PC-9 (cell line): ENCODE measurements around the gene AQP2. TPM values are rescaled to one million over a fixed set of nuclear protein-coding genes. Genes with fewer than 3 reads are reported as not detected.

Source experiments
- BruUV-seq: library from RNA; stranded (reverse); fragments of 400-500 nt; replicated peaks from 2 replicates; lab custom pipeline; 2021; lab: Mats Ljungman, UMichigan
- CTCF ChIA-PET: fragments of 300-600 bp; sonication (Branson Sonifier 250); formaldehyde crosslinking; loops from one replicate; lab custom pipeline; 2022; ENCODE audit warnings: antibody characterized with exemption; lab: Charles Lee
- POLR2A ChIA-PET: fragments of 300-600 bp; sonication (Branson Sonifier 250); formaldehyde crosslinking; loops from one replicate; lab custom pipeline; 2022; ENCODE audit warnings: antibody characterized with exemption; ENCODE audit not compliant: unreplicated experiment; lab: Charles Lee
- DNase-seq, 2 experiments: peaks; one replicate each; pipeline versions ENCODE4 v3.0.0 to v3.0.0-alpha.2; 2015 to 2022; ENCODE audit warnings: mixed read lengths in 1 of 2
- H2AFZ ChIP-seq: fragments of 200-600 bp; sonication (generic); 2 replicates; pipeline ENCODE4 v1.8.1; 2017; ENCODE audit warnings: antibody characterized with exemption
- H3F3A ChIP-seq: fragments of 200-600 bp; sonication (generic); 2 replicates; pipeline ENCODE4 v1.8.1; 2017; ENCODE audit warnings: antibody characterized with exemption, mild to moderate bottlenecking, low read depth; ENCODE audit not compliant: insufficient read depth
- H3K27ac ChIP-seq: fragments of 200-600 bp; sonication (generic); 2 replicates; pipeline ENCODE4 v1.6.1; 2016; ENCODE audit warnings: mixed run types
- H3K27me3 ChIP-seq: fragments of 200-600 bp; sonication (generic); 2 replicates; pipeline ENCODE4 v1.6.1; 2016; ENCODE audit warnings: low read depth, mixed run types; ENCODE audit not compliant: insufficient read depth
- H3K36me3 ChIP-seq: fragments of 200-600 bp; sonication (generic); 2 replicates; pipeline ENCODE4 v1.6.1; 2016; ENCODE audit warnings: low read depth, mixed run types
- H3K4me1 ChIP-seq: fragments of 200-600 bp; sonication (generic); replicated peaks from 2 replicates; pipeline ENCODE4 v1.6.1; 2016; ENCODE audit warnings: mixed run types; ENCODE audit not compliant: insufficient read depth
- H3K4me2 ChIP-seq: fragments of 200-600 bp; sonication (generic); 2 replicates; pipeline ENCODE4 v1.6.1; 2017; ENCODE audit warnings: mixed run types
- H3K4me3 ChIP-seq: fragments of 200-600 bp; sonication (generic); 2 replicates; pipeline ENCODE4 v1.6.1; 2016; ENCODE audit warnings: mixed run types
- H3K79me2 ChIP-seq: fragments of 200-600 bp; sonication (generic); 2 replicates; pipeline ENCODE4 v1.6.1; 2017; ENCODE audit warnings: low read depth, mixed run types
- H3K9me2 ChIP-seq: fragments of 200-600 bp; sonication (generic); 2 replicates; pipeline ENCODE4 v1.8.1; 2017; ENCODE audit warnings: mild to moderate bottlenecking; ENCODE audit not compliant: insufficient read depth
- H3K9me3 ChIP-seq: fragments of 200-600 bp; sonication (generic); 2 replicates; pipeline ENCODE4 v1.8.1; 2016; ENCODE audit warnings: low read depth; ENCODE audit not compliant: insufficient read depth
- H4K20me1 ChIP-seq: fragments of 200-600 bp; sonication (generic); 2 replicates; pipeline ENCODE4 v1.8.1; 2017; ENCODE audit not compliant: insufficient read depth
- EZH2 ChIP-seq: fragments of 200-600 bp; sonication (generic); IDR thresholded peaks from 2 replicates; pipeline ENCODE4 v1.8.0; 2017; ENCODE audit warnings: antibody characterized with exemption, low read depth
- intact Hi-C: fragments of 100-400 bp; cut with micrococcal nuclease; formaldehyde crosslinking; loops from one replicate; pipeline ENCODE4 v1.10.0; 2022; ENCODE audit not compliant: unreplicated experiment
- total RNA-seq: library from RNA; stranded (reverse); gene quantifications from 2 replicates; pipeline ENCODE4 v1.2.3, GENCODE V29; 2021
- TF ChIP-seq, protein P1 (sequence below): fragments of 200-600 bp; sonication (generic); conservative IDR thresholded peaks from 2 replicates; pipeline ENCODE4 v1.6.1; 2017; ENCODE audit warnings: mixed run types, antibody characterized with exemption, mild to moderate bottlenecking, moderate library complexity

The AQP2 gene
- total RNA-seq, 1 experiment from 2014 or later: not detected

- no peaks in the 10 kb centered on the region for H3K9me2 ChIP-seq
- TF ChIP-seq, protein P1, sequence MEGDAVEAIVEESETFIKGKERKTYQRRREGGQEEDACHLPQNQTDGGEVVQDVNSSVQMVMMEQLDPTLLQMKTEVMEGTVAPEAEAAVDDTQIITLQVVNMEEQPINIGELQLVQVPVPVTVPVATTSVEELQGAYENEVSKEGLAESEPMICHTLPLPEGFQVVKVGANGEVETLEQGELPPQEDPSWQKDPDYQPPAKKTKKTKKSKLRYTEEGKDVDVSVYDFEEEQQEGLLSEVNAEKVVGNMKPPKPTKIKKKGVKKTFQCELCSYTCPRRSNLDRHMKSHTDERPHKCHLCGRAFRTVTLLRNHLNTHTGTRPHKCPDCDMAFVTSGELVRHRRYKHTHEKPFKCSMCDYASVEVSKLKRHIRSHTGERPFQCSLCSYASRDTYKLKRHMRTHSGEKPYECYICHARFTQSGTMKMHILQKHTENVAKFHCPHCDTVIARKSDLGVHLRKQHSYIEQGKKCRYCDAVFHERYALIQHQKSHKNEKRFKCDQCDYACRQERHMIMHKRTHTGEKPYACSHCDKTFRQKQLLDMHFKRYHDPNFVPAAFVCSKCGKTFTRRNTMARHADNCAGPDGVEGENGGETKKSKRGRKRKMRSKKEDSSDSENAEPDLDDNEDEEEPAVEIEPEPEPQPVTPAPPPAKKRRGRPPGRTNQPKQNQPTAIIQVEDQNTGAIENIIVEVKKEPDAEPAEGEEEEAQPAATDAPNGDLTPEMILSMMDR: no peak
- no peak for TF ChIP-seq EZH2
- no peak overlapping the region for H3K4me3 ChIP-seq
- intact Hi-C loops: no loop called here
- H4K20me1 ChIP-seq: no peaks in the 10 kb centered on the region
- H3K36me3 ChIP-seq: no peaks in the 10 kb centered on the region
- peaks cover 6% of the 10 kb centered on the region for H3K27me3 ChIP-seq
- H3K79me2 ChIP-seq: no peaks in the 10 kb centered on the region
- no peak for DNase-seq
- ChIA-PET CTCF (interaction anchor here (0.6 kb wide), 1 partner anchor 233 kb away, joined by 3 read pairs; the partner anchor contains the start of gene TMBIM6), POLR2A (no interaction called here)
- H3K9me3 ChIP-seq: no peaks in the 10 kb centered on the region
- H3K4me1 ChIP-seq: no peaks in the 10 kb centered on the region
- BruUV-seq: no TSS peak
- no peak overlapping the region for H3K4me2 ChIP-seq
- 0 out of 2 replicates have a peak, but pooled peaks cover 5% of the 10 kb centered on the region for H3F3A ChIP-seq
- no peak overlapping the region for H3K27ac ChIP-seq
- H2AFZ ChIP-seq: no peak overlapping the region
These were observed 24.3 kb downstream of the AQP2 start for GRCh38 chr12:49974677-49975317.

DNA sequence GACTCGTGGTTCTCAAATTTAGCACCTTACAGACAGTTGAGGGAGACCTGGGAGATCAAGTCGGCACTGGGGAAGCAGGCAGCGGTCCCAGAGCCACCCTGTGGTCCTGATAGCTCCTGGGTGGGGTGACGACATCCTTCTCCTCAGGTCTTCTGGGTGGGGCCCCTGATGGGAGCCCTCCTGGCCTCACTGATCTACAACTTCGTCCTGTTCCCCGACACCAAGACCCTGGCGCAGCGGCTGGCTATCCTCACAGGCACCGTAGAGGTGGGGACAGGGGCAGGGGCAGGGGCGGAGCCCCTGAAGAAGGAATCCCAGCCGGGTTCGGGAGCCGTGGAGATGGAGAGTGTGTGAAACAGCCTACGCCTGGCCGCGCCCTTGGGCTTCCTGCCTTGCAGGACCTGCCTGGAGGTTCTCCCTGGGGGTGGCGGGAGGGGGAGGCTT is 24.8 kb downstream of the AQP2 start:
- ChIA-PET POLR2A (no interaction called here), CTCF (interaction anchor here (0.6 kb wide), 1 partner anchor 234 kb away, joined by 3 read pairs; the partner anchor contains the start of gene TMBIM6)
- no peak overlapping the region for H3K27ac ChIP-seq
- no peaks in the 10 kb centered on the region for H3K9me3 ChIP-seq
- H4K20me1 ChIP-seq: no peaks in the 10 kb centered on the region
- no peaks in the 10 kb centered on the region for H3K4me1 ChIP-seq
- H3K79me2 ChIP-seq: no peaks in the 10 kb centered on the region
- no peak for DNase-seq
- H3K9me2 ChIP-seq: no peaks in the 10 kb centered on the region
- intact Hi-C loops: no loop called here
- TF ChIP-seq EZH2: no peak
- TF ChIP-seq, protein P1: no peak
- no peaks in the 10 kb centered on the region for H3K36me3 ChIP-seq
- no TSS peak for BruUV-seq
- peaks cover under 1% of the 10 kb centered on the region; the same call in 1 of the 2 replicates for H3K27me3 ChIP-seq
- H3K4me3 ChIP-seq: no peak overlapping the region
- H3F3A ChIP-seq: peaks cover 5% of the 10 kb centered on the region; the same call in 1 of the 2 replicates
- no peak overlapping the region for H2AFZ ChIP-seq
- no peak overlapping the region for H3K4me2 ChIP-seq

DNA sequence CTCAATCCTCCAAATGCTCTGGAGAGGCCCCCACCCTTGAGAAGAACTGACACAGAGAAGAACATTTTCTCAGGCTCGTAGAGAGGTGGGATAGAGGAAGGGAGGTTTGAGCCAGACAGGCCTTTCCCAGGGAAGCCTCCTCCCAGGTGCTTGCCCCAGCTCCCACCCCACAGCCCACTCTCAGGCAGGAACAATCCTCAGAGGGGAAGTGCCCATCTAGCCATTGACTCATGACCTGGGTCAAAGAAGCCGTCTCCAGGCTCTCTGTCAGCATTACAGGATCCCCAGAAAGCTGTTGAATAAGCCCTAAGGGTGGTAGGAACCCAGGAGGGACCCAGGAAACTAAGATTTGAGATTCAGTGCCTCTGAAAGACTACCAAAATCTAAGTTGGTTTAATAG is 26.0 kb downstream of the AQP2 start:
- ChIA-PET CTCF (interaction anchor here (0.8 kb wide), 1 partner anchor 80 kb away, joined by 3 read pairs; no protein-coding TSS in a partner anchor), POLR2A (no interaction called here)
- BruUV-seq: no TSS peak
- Histone ChIP-seq H3K9me2 (no peaks in the 10 kb centered on the region), H3K4me3 (no peak overlapping the region), H2AFZ (no peak overlapping the region), H3K9me3 (no peaks in the 10 kb centered on the region), H3K4me1 (no peaks in the 10 kb centered on the region), H4K20me1 (no peaks in the 10 kb centered on the region), H3K4me2 (no peak overlapping the region), H3K36me3 (no peaks in the 10 kb centered on the region), H3K27ac (no peak overlapping the region), H3K27me3 (no peaks in the 10 kb centered on the region), H3F3A (peaks cover 5% of the 10 kb centered on the region; the same call in 1 of the 2 replicates), H3K79me2 (no peaks in the 10 kb centered on the region)
- intact Hi-C loops: no loop called here
- no peak for TF ChIP-seq EZH2
- TF ChIP-seq, protein P1: no peak
- DNase-seq: no peak
